ENCODE data around the gene ATG14. TPM values are rescaled to one million over a fixed set of nuclear protein-coding genes. Genes with fewer than 3 reads are reported as not detected.
A peak's percentile ranks its signal among the peaks of the same experiment; 100 is the strongest.
"Not testable (repeated sequence)": the region's sequence is repeated elsewhere in the genome, so short reads cannot be mapped to it uniquely, and the experiment has no call there.

The ATG14 gene
- 1 to 10 TPM; 4.3 to 4.8 TPM for total RNA-seq

DNA sequence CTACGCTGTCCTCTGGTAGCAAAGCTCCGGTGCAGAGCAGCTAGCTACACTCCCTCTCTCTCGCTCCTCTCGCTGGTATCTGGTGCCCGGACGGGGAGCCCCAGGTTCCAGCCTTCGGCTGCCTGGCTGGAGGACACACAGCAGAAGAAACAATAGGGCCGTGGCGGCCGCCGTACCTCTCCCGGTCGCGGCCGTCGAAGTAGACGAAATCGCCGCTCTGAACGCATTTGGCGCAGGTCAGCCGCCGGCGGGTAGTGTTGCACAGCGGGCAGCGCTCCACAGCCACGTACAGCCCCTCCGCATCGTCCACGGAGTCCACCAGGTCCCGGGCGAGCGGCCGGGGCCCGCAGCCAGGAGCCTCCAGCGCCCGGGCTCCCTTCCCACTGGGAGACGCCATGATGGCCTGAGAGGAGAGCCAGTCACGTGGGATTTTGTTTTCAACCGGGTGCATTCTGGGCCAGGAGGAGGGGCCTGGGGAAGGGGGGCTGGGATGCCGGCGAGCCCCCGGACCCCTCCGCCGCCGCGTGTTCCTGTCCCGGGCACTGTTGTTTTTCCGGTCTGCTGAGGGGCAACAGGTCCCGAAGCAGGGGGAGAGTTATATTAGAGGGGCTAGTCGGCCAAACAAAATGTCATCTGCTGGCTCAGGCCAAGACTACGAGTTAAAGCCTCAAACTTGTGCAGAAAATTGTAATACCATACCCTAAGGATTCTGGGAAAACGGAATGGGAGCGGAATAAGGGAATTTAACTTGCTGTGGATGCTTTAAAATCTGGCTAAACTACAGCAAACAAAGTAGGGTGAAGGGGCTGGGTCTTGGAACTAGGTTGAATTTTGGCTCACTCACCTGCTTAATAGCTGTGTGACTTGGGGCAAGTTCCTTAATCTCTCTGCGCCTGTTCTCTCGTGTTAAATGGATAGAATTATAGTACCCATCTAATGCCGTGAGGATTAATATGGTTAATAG lies at the start of gene ATG14:
Gene ATG14, minus strand, starts transcription at position 405 of the 964 bp plus-strand sequence. Its CDS starts 8 bp downstream, at position 397.
- Mint-ChIP-seq H3K4me3 (peak within 1 kb of the TSS; percentile 83), H3K36me3 (no peaks in the 10 kb centered on the region), H3K27ac (peak within 1 kb of the TSS; percentile 82), H3K27me3 (peaks cover 3% of the 10 kb centered on the region), H3K9me3 (ENCODE audit: low read depth) (no peaks in the 10 kb centered on the region), H3K4me1 (peaks cover 36% of the 10 kb centered on the region)
- CTCF ChIA-PET = interaction anchor here (1.1 to 2.6 kb wide), 2 partner anchors 26 to 39 kb away, joined by 3 to 6 read pairs; no protein-coding TSS in a partner anchor
- DNase-seq (peak; percentile 89), ATAC-seq (peak; percentile 99)

DNA sequence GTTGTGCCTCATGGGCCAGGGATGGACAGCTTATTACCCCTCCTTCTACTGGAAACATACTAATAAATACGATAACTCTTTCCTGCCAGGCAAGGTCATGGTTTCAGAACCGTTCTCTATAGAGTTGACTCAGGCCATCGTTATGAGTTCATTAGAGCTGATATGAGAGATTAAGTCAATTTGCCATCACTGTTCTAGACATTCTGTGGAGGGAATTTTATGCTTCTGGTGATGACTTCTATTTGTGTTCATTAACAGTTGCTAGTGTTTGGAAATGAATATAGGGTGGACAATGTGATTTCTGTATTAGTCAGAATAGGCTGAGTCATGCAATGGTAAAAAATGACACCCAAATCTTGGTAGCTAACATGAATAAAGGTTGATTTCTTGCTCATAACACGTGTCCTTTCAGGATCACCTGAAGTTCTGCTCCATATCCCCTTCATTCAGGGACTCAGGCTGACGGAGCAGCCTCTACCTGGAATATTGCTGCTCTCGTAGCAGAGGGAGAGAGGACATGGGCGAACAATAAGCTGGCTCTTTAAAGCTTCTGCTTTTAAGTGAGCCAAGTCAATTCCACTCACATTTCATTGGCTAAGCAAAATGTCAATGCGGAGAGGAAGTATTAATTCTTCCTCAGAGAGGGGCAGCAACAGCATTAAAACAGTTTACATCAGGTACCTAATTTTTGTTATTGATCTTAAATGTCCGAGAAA lies 47.3 kb upstream of the ATG14 start:
- ATAC-seq (peak; percentile 67), DNase-seq (no peak)
- Mint-ChIP-seq H3K4me1 (peaks cover 15% of the 10 kb centered on the region), H3K27ac (no peak overlapping the region), H3K36me3 (no peaks in the 10 kb centered on the region), H3K27me3 (no peaks in the 10 kb centered on the region), H3K9me3 (ENCODE audit: low read depth) (no peaks in the 10 kb centered on the region), H3K4me3 (no peak overlapping the region)
- CTCF ChIA-PET = interaction anchor here (0.7 kb wide), 1 partner anchor 13 kb away, joined by 4 read pairs; no protein-coding TSS in a partner anchor

DNA sequence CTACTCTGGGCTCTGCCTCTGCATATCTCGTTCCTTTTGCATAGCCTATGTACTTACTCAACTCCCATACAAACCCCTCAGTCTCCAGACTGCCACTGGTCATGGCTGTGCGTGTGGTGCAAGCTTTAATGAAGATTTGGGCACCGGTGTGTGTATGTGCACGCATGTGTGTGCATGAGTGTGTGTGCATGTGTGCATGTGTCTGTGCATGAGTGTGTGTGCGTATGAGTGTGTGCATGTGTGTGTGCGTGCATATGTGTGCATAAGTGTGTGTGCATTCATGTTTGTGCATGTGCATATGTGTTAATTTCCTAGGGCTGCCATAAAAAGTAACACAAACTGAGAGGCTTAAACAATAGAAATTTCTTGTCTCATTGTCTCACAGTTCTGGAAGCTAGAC lies 45.9 kb upstream of the ATG14 start:
- Mint-ChIP-seq H3K9me3 (ENCODE audit: low read depth) (no peaks in the 10 kb centered on the region), H3K27ac (no peak overlapping the region), H3K36me3 (no peaks in the 10 kb centered on the region), H3K4me3 (no peak overlapping the region), H3K4me1 (peaks cover 10% of the 10 kb centered on the region), H3K27me3 (no peaks in the 10 kb centered on the region)
- DNase-seq = no peak
- no peak for ATAC-seq
- CTCF ChIA-PET = no interaction called here

- H3K27ac Mint-ChIP-seq; H3K4me1 Mint-ChIP-seq; H3K9me3 Mint-ChIP-seq (ENCODE audit: low read depth); H3K36me3 Mint-ChIP-seq; ATAC-seq; CTCF ChIA-PET; H3K27me3 Mint-ChIP-seq; DNase-seq; H3K4me3 Mint-ChIP-seq: not testable (repeated sequence)
Observed at GRCh38 chr14:55456411-55456810, 44.8 kb upstream of the ATG14 start.

GRCh38 chr14:55454264-55455002 lies 42.8 kb upstream of the ATG14 start:
- CTCF ChIA-PET = interaction anchor here (0.6 kb wide), 1 partner anchor 229 kb away, joined by 3 read pairs; no protein-coding TSS in a partner anchor

GRCh38 chr14:55451950-55452349 lies 40.3 kb upstream of the ATG14 start:
- no peaks in the 10 kb centered on the region for H3K9me3 Mint-ChIP-seq (ENCODE audit: low read depth)
- no peak overlapping the region for H3K4me3 Mint-ChIP-seq
- H3K4me1 Mint-ChIP-seq = no peaks in the 10 kb centered on the region
- CTCF ChIA-PET = no interaction called here
- H3K36me3 Mint-ChIP-seq = no peaks in the 10 kb centered on the region
- DNase-seq = no peak
- H3K27ac Mint-ChIP-seq = no peak overlapping the region
- no peak for ATAC-seq
- no peaks in the 10 kb centered on the region for H3K27me3 Mint-ChIP-seq

More at GRCh38 chr14:55454264-55455002, 42.8 kb upstream of the ATG14 start:
- H3K4me3 Mint-ChIP-seq = no peak overlapping the region
- peaks cover 10% of the 10 kb centered on the region for H3K4me1 Mint-ChIP-seq
- no peaks in the 10 kb centered on the region for H3K27me3 Mint-ChIP-seq
- no peak overlapping the region for H3K27ac Mint-ChIP-seq
- DNase-seq = no peak
- ATAC-seq = no peak
- no peaks in the 10 kb centered on the region for H3K9me3 Mint-ChIP-seq (ENCODE audit: low read depth)
- H3K36me3 Mint-ChIP-seq = no peaks in the 10 kb centered on the region

DNA sequence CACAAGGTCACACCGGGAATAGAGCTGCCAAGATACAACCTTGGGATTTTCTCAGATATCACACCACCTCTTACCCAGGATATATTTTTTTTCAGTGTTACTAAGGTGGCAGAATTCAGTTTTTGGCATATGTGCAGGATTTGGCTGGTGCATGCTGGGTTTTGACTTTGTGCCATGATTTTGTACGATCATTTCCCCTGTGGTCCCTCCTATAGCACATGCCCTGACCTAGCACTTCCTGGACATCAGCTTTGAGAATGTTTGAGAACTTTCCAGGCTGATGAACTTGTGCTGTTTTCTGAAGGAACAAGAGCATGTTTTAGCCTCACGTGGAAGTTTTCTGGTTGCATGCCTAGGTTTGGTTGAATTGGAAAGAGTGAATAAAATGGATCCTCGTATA lies 39.8 kb upstream of the ATG14 start:
- H3K4me3 Mint-ChIP-seq = no peak overlapping the region
- H3K4me1 Mint-ChIP-seq = no peaks in the 10 kb centered on the region
- no peak for ATAC-seq
- no peaks in the 10 kb centered on the region for H3K27me3 Mint-ChIP-seq
- H3K27ac Mint-ChIP-seq = no peak overlapping the region
- H3K36me3 Mint-ChIP-seq = no peaks in the 10 kb centered on the region
- DNase-seq = no peak
- no peaks in the 10 kb centered on the region for H3K9me3 Mint-ChIP-seq (ENCODE audit: low read depth)
- CTCF ChIA-PET = no interaction called here

DNA sequence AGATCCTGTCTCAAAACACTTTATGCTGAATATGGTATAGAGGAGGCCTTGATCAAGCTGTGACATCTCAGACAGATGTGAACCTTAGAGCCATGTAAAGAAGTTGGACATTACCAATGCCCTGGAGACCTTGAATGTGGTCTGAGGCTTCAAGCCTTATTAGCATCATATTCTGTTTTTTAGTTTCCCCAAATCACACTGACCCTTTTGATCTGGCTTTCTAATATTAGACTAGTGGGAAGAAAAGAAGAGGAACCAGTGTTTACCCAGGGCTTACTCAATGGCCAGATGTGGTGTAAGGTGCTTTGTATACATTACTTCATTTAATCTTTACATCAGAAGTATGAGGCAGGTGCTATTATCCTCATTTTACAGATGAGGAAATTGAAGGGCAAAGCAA lies 39.4 kb upstream of the ATG14 start:
- Mint-ChIP-seq H3K9me3 (ENCODE audit: low read depth) (no peaks in the 10 kb centered on the region), H3K27me3 (no peaks in the 10 kb centered on the region), H3K27ac (no peak overlapping the region), H3K4me3 (no peak overlapping the region), H3K4me1 (peaks cover 3% of the 10 kb centered on the region), H3K36me3 (no peaks in the 10 kb centered on the region)
- ATAC-seq (no peak), DNase-seq (no peak)
- CTCF ChIA-PET = interaction anchor here (0.8 kb wide), 1 partner anchor 11 kb away, joined by 3 read pairs; no protein-coding TSS in a partner anchor

DNA sequence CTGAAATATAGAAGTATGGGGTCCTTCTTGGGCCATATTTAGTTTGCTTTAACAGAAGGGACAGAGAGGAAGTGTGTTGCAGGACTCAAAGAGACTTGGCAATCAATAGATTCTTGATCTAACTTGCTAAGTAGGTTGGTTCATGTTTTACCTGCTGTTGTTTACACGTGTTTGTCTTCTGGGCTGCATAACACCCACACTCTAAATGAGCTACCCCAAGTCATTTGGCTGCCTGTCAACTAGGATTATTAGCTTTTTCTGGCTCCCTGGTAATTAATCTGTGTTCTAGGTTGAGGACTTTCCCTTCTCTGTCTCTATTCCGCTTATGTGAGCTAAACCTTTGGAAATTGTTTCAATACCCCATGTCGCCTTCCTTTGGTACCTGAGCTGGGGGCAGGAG lies 38.9 kb upstream of the ATG14 start:
- Mint-ChIP-seq H3K4me1 (peaks cover 3% of the 10 kb centered on the region), H3K4me3 (no peak overlapping the region), H3K27ac (no peak overlapping the region), H3K9me3 (ENCODE audit: low read depth) (no peaks in the 10 kb centered on the region), H3K36me3 (no peaks in the 10 kb centered on the region), H3K27me3 (no peaks in the 10 kb centered on the region)
- ATAC-seq (no peak), DNase-seq (no peak)
- CTCF ChIA-PET = interaction anchor here (0.8 kb wide), 1 partner anchor 11 kb away, joined by 3 read pairs; no protein-coding TSS in a partner anchor

GRCh38 chr14:55450124-55450523 lies 38.5 kb upstream of the ATG14 start:
- H3K9me3 Mint-ChIP-seq (ENCODE audit: low read depth) = no peaks in the 10 kb centered on the region
- no peak overlapping the region for H3K4me3 Mint-ChIP-seq
- no peaks in the 10 kb centered on the region for H3K27me3 Mint-ChIP-seq
- H3K36me3 Mint-ChIP-seq = no peaks in the 10 kb centered on the region
- ATAC-seq (no peak), DNase-seq (no peak)
- peaks cover 3% of the 10 kb centered on the region for H3K4me1 Mint-ChIP-seq
- CTCF ChIA-PET = interaction anchor here (1.2 kb wide), 1 partner anchor 22 kb away, joined by 5 read pairs; no protein-coding TSS in a partner anchor
- no peak overlapping the region for H3K27ac Mint-ChIP-seq

DNA sequence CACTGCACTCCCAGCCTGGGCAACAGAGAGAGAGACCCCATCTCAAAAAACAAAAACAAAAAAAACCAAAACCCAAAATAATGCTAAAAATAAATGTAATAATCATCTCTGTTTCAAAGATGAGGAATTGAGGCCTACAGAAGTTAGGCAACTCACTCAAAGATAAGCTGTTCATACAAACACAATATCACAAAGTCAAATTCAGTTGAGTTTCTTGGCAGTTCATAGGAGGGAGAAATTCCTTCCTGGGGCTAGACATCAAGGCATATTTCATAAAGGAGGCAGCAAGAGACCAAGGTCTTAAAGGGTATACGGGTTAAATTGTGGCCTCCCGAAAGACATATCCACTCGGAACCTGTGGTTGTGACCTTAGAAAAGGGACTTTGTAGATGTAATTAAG lies 37.5 kb upstream of the ATG14 start:
- no peaks in the 10 kb centered on the region for H3K36me3 Mint-ChIP-seq
- DNase-seq = no peak
- H3K4me1 Mint-ChIP-seq = peaks cover 3% of the 10 kb centered on the region
- H3K27me3 Mint-ChIP-seq = no peaks in the 10 kb centered on the region
- H3K27ac Mint-ChIP-seq = no peak overlapping the region
- CTCF ChIA-PET = interaction anchor here (1.2 kb wide), 1 partner anchor 21 kb away, joined by 5 read pairs; no protein-coding TSS in a partner anchor
- no peak overlapping the region for H3K4me3 Mint-ChIP-seq
- no peaks in the 10 kb centered on the region for H3K9me3 Mint-ChIP-seq (ENCODE audit: low read depth)
- no peak for ATAC-seq

DNA sequence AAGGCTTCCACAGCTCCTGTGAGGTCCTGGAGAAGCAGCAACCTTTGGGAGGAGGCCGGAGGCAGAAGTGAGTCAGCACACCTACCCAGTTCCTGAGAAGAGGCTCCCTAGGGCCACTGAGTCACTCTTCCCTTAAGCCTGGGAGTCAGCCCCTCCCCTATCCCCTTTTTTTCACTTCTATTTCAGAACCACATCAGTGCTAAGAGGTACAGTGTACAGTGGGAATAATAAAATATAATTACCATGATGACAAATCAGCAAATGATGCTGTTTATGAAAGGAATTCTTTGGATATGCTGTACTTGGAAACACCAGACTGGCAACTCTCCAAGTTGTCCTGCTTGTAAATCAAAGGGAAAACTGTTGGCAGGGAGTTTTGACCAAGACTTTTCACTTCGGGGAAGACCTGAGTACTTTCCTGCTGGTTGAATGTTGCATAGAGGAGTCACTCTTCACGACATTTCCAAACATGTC lies 36.5 kb upstream of the ATG14 start:
- DNase-seq = no peak
- no peak overlapping the region for H3K4me3 Mint-ChIP-seq

GRCh38 chr14:55446833-55447232 lies 35.2 kb upstream of the ATG14 start:
- CTCF ChIA-PET = interaction anchor here (0.8 to 2.1 kb wide), 19 partner anchors 12 to 1033 kb away, joined by 3 to 15 read pairs (median 4); no protein-coding TSS in a partner anchor
- H3K4me3 Mint-ChIP-seq = no peak overlapping the region
- no peaks in the 10 kb centered on the region for H3K9me3 Mint-ChIP-seq (ENCODE audit: low read depth)
- no peaks in the 10 kb centered on the region for H3K36me3 Mint-ChIP-seq
- ATAC-seq (no peak), DNase-seq (no peak)
- H3K27me3 Mint-ChIP-seq = no peaks in the 10 kb centered on the region
- H3K27ac Mint-ChIP-seq = no peak overlapping the region
- H3K4me1 Mint-ChIP-seq = peaks cover 3% of the 10 kb centered on the region

More for the DNA sequence above, 36.5 kb upstream of the ATG14 start:
- CTCF ChIA-PET = no interaction called here
- no peaks in the 10 kb centered on the region for H3K27me3 Mint-ChIP-seq
- peaks cover 3% of the 10 kb centered on the region for H3K4me1 Mint-ChIP-seq
- H3K36me3 Mint-ChIP-seq = no peaks in the 10 kb centered on the region
- no peaks in the 10 kb centered on the region for H3K9me3 Mint-ChIP-seq (ENCODE audit: low read depth)
- ATAC-seq = no peak
- H3K27ac Mint-ChIP-seq = no peak overlapping the region
